ENCODE measurements around the gene EPHA4. TPM values are rescaled to one million over a fixed set of nuclear protein-coding genes. Genes with fewer than 3 reads are reported as not detected.
A peak's percentile ranks its signal among the peaks of the same experiment; 100 is the strongest.

The EPHA4 gene
- total and polyA plus RNA-seq, 2 donors (not counting 1 experiment from before 2014, with no cell fraction given) = 9.6 to 21.0 TPM

GRCh38 chr2:221614274-221614673, 42.2 kb upstream of the EPHA4 start:
- Histone ChIP-seq H3K27me3 (ENCODE audit: control insufficient read depth, insufficient read depth, low read length) (no peaks in the 10 kb centered on the region), H4K20me1 (ENCODE audit: control insufficient read depth, extremely low read depth, insufficient read depth, low read length) (no peaks in the 10 kb centered on the region), H2AFZ (ENCODE audit: low read length) (no peak overlapping the region), H3K27ac (ENCODE audit: insufficient read depth, low read length) (no peak overlapping the region), H3K4me1 (ENCODE audit: control insufficient read depth, extremely low read depth, insufficient read depth, low read length) (no peaks in the 10 kb centered on the region), H3K9me3 (ENCODE audit: control insufficient read depth, insufficient read depth, low read depth, low read length) (no peaks in the 10 kb centered on the region), H3K4me3 (replicated peaks in 1 of 4; ENCODE audit: control extremely low read depth in 1 of 4, insufficient read depth in 1 of 4, low read depth in 3 of 4, low read length in 4 of 4) (no peak overlapping the region), H3K9ac (ENCODE audit: insufficient read depth, low read length) (no peak overlapping the region), H3K79me2 (ENCODE audit: control insufficient read depth, insufficient read depth, low read length) (no peaks in the 10 kb centered on the region), H3K36me3 (ENCODE audit: control insufficient read depth, insufficient read depth, low read length) (no peaks in the 10 kb centered on the region), H3K4me2 (ENCODE audit: extremely low read depth, insufficient read depth, low read length) (no peak overlapping the region)
- no peak for DNase-seq (ENCODE audit: low read depth in 2 of 2)
- no peak for TF ChIP-seq EZH2 (IDR thresholded peaks at IDR 0.05; ENCODE audit: low read length, missing control alignments)
- no peak for TF ChIP-seq CTCF (conservative IDR thresholded peaks at IDR 0.05 in 1 of 2, IDR thresholded peaks at IDR 0.05 in 1 of 2; ENCODE audit: low read depth in 1 of 2, low read length in 2 of 2)

GRCh38 chr2:221612800-221613199, 40.7 kb upstream of the EPHA4 start:
- Histone ChIP-seq H3K27ac (ENCODE audit: insufficient read depth, low read length) (no peak overlapping the region), H3K4me3 (replicated peaks in 1 of 4; ENCODE audit: control extremely low read depth in 1 of 4, insufficient read depth in 1 of 4, low read depth in 3 of 4, low read length in 4 of 4) (no peak overlapping the region), H3K9me3 (ENCODE audit: control insufficient read depth, insufficient read depth, low read depth, low read length) (no peaks in the 10 kb centered on the region), H3K27me3 (ENCODE audit: control insufficient read depth, insufficient read depth, low read length) (no peaks in the 10 kb centered on the region), H3K4me2 (ENCODE audit: extremely low read depth, insufficient read depth, low read length) (no peak overlapping the region), H3K4me1 (ENCODE audit: control insufficient read depth, extremely low read depth, insufficient read depth, low read length) (no peaks in the 10 kb centered on the region), H2AFZ (ENCODE audit: low read length) (no peak overlapping the region), H3K9ac (ENCODE audit: insufficient read depth, low read length) (no peak overlapping the region), H3K36me3 (ENCODE audit: control insufficient read depth, insufficient read depth, low read length) (no peaks in the 10 kb centered on the region), H3K79me2 (ENCODE audit: control insufficient read depth, insufficient read depth, low read length) (no peaks in the 10 kb centered on the region), H4K20me1 (ENCODE audit: control insufficient read depth, extremely low read depth, insufficient read depth, low read length) (no peaks in the 10 kb centered on the region)
- no peak for DNase-seq (ENCODE audit: low read depth in 2 of 2)
- TF ChIP-seq CTCF (conservative IDR thresholded peaks at IDR 0.05 in 1 of 2, IDR thresholded peaks at IDR 0.05 in 1 of 2; ENCODE audit: low read depth in 1 of 2, low read length in 2 of 2) = no peak
- no peak for TF ChIP-seq EZH2 (IDR thresholded peaks at IDR 0.05; ENCODE audit: low read length, missing control alignments)

- Histone ChIP-seq H3K79me2 (ENCODE audit: control insufficient read depth, insufficient read depth, low read length) (no peaks in the 10 kb centered on the region), H3K4me3 (replicated peaks in 1 of 4; ENCODE audit: control extremely low read depth in 1 of 4, insufficient read depth in 1 of 4, low read depth in 3 of 4, low read length in 4 of 4) (no peak overlapping the region), H3K27ac (ENCODE audit: insufficient read depth, low read length) (no peak overlapping the region), H3K27me3 (ENCODE audit: control insufficient read depth, insufficient read depth, low read length) (no peaks in the 10 kb centered on the region), H4K20me1 (ENCODE audit: control insufficient read depth, extremely low read depth, insufficient read depth, low read length) (no peaks in the 10 kb centered on the region), H3K36me3 (ENCODE audit: control insufficient read depth, insufficient read depth, low read length) (no peaks in the 10 kb centered on the region), H3K4me2 (ENCODE audit: extremely low read depth, insufficient read depth, low read length) (no peak overlapping the region), H3K4me1 (ENCODE audit: control insufficient read depth, extremely low read depth, insufficient read depth, low read length) (no peaks in the 10 kb centered on the region), H2AFZ (ENCODE audit: low read length) (no peak overlapping the region), H3K9ac (ENCODE audit: insufficient read depth, low read length) (no peak overlapping the region), H3K9me3 (ENCODE audit: control insufficient read depth, insufficient read depth, low read depth, low read length) (no peaks in the 10 kb centered on the region)
- no peak for TF ChIP-seq EZH2 (IDR thresholded peaks at IDR 0.05; ENCODE audit: low read length, missing control alignments)
- TF ChIP-seq CTCF (conservative IDR thresholded peaks at IDR 0.05 in 1 of 2, IDR thresholded peaks at IDR 0.05 in 1 of 2; ENCODE audit: low read depth in 1 of 2, low read length in 2 of 2) = no peak
- DNase-seq (ENCODE audit: low read depth in 2 of 2) = peak in 1 of 2 donors; percentile 20
Measured at GRCh38 chr2:221612161-221612560, 40.1 kb upstream of the EPHA4 start.

Data from fibroblast of lung (primary cell).